Measurements from ENCODE around the gene NSG1.

GRCh38 chr4:4425119-4425690 is 38.3 kb downstream of the NSG1 start:
- no peak for TF ChIP-seq POLR2A (IDR thresholded peaks at IDR 0.05; ENCODE audit: low read depth, low read length)
- TF ChIP-seq POLR2AphosphoS5 (IDR thresholded peaks at IDR 0.05; ENCODE audit: low read depth, low read length), result no peak
- no peak for TF ChIP-seq SPI1 (IDR thresholded peaks at IDR 0.05; ENCODE audit: low read depth, low read length)
- TF ChIP-seq TAF1 (IDR thresholded peaks at IDR 0.05; ENCODE audit: low read depth, low read length), result no peak
- no peak for TF ChIP-seq POU2F2 (IDR thresholded peaks at IDR 0.05; ENCODE audit: low read depth, low read length)

Data from GM12891 (cell line).